HEK293 (cell line): ENCODE measurements around the gene OPCML.

Experiments
- CTCF ChIA-PET: fragments of 350-600 bp; formaldehyde crosslinking; extraction: SDS; loops from one replicate; lab custom pipeline; 2021; ENCODE audit warnings: antibody characterized with exemption; lab: Yijun Ruan, JAX
- POLR2A ChIA-PET: fragments of 300-600 bp; formaldehyde crosslinking; extraction: SDS; loops from one replicate; lab custom pipeline; 2020; ENCODE audit warnings: antibody characterized with exemption, inconsistent platforms; lab: Yijun Ruan, JAX
- H3K27ac ChIP-seq: fragments of 200-500 bp; sonication (Bioruptor generic); 2 replicates; pipeline ENCODE4 v1.5.1; 2014; ENCODE audit warnings: low read depth, low read length, control low read depth, inconsistent platforms; ENCODE audit errors: extremely low read depth
- H3K36me3 ChIP-seq, 2 experiments: fragments of 200-500 bp in 1 of 2; sonication (Bioruptor generic) in 1 of 2; 1 replicate in 1 of 2; 2 replicates in 1 of 2; pipeline ENCODE4 v1.5.1; 2014 to 2017; ENCODE audit warnings: inconsistent platforms in 2 of 2, low read length in 2 of 2; ENCODE audit not compliant: control insufficient read depth in 2 of 2, insufficient read depth in 1 of 2
- H3K4me1 ChIP-seq: fragments of 200-500 bp; sonication (Bioruptor generic); 2 replicates; pipeline ENCODE4 v1.5.1; 2014; ENCODE audit warnings: mild to moderate bottlenecking, low read length, inconsistent platforms; ENCODE audit not compliant: control insufficient read depth, insufficient read depth
- H3K4me3 ChIP-seq: 2 replicates; pipeline ENCODE4 v1.5.1; 2011; ENCODE audit warnings: low read depth, mild to moderate bottlenecking, control low read depth, low read length, moderate library complexity
- H3K9me3 ChIP-seq: fragments of 200-500 bp; sonication (Bioruptor generic); 2 replicates; pipeline ENCODE4 v1.5.1; 2014; ENCODE audit warnings: low read depth, low read length, inconsistent platforms; ENCODE audit not compliant: control insufficient read depth, insufficient read depth
- GLI2 ChIP-seq: fragments of 450-650 bp; formaldehyde crosslinking; IDR thresholded peaks from 2 replicates; pipeline ENCODE4; 2017; ENCODE audit warnings: missing biosample characterization, missing genetic modification characterization, low read depth, borderline replicate concordance
- GLIS2 ChIP-seq: fragments of 450-650 bp; formaldehyde crosslinking; IDR thresholded peaks from 2 replicates; pipeline ENCODE4 v1.5.1; 2016; ENCODE audit warnings: missing biosample characterization, missing genetic modification characterization
- RBAK ChIP-seq: fragments of 450-650 bp; formaldehyde crosslinking; IDR thresholded peaks from 2 replicates; pipeline ENCODE4 v1.5.1; 2016; ENCODE audit warnings: missing biosample characterization, missing genetic modification characterization
- SP2 ChIP-seq: fragments of 450-650 bp; formaldehyde crosslinking; IDR thresholded peaks from 2 replicates; pipeline ENCODE4 v1.5.1; 2016; ENCODE audit warnings: missing biosample characterization, missing genetic modification characterization
- ZBTB17 ChIP-seq: fragments of 450-650 bp; formaldehyde crosslinking; IDR thresholded peaks from 2 replicates; pipeline ENCODE4 v1.5.1; 2016; ENCODE audit warnings: missing biosample characterization, missing genetic modification characterization
- ZNF140 ChIP-seq: fragments of 450-650 bp; formaldehyde crosslinking; IDR thresholded peaks from 2 replicates; pipeline ENCODE4 v1.5.1; 2016; ENCODE audit warnings: missing biosample characterization, missing genetic modification characterization
- ZNF157 ChIP-seq: fragments of 450-650 bp; formaldehyde crosslinking; IDR thresholded peaks from 2 replicates; pipeline ENCODE4 v1.5.1; 2016; ENCODE audit warnings: missing biosample characterization, missing genetic modification characterization
- ZNF2 ChIP-seq: fragments of 450-650 bp; formaldehyde crosslinking; IDR thresholded peaks from 2 replicates; pipeline ENCODE4 v1.5.1; 2016; ENCODE audit warnings: missing biosample characterization, missing genetic modification characterization
- ZNF239 ChIP-seq: fragments of 450-650 bp; formaldehyde crosslinking; IDR thresholded peaks from 2 replicates; pipeline ENCODE4 v1.5.1; 2016; ENCODE audit warnings: missing biosample characterization, missing genetic modification characterization
- ZNF266 ChIP-seq: fragments of 450-650 bp; formaldehyde crosslinking; IDR thresholded peaks from 2 replicates; pipeline ENCODE4 v1.5.1; 2016; ENCODE audit warnings: missing biosample characterization, missing genetic modification characterization, low read depth
- ZNF274 ChIP-seq, 2 experiments: fragments of 200-500 bp in 1 of 2; fragments of 450-650 bp in 1 of 2; sonication (Bioruptor generic) in 1 of 2; formaldehyde crosslinking in 1 of 2; IDR thresholded peaks; 2 replicates each; pipeline versions ENCODE4 v1.5.1 to v1.6.1; 2014 to 2016; ENCODE audit warnings: borderline replicate concordance in 1 of 2, inconsistent platforms in 1 of 2, low read length in 1 of 2, missing biosample characterization in 1 of 2, missing genetic modification characterization in 1 of 2
- ZNF341 ChIP-seq: fragments of 450-650 bp; formaldehyde crosslinking; IDR thresholded peaks from 2 replicates; pipeline ENCODE4; 2016; ENCODE audit warnings: low read depth, missing biosample characterization, missing genetic modification characterization
- ZNF366 ChIP-seq: fragments of 450-650 bp; formaldehyde crosslinking; conservative IDR thresholded peaks from 2 replicates; pipeline ENCODE4 v1.5.1; 2016; ENCODE audit warnings: missing biosample characterization, missing genetic modification characterization
- ZNF416 ChIP-seq: fragments of 450-650 bp; formaldehyde crosslinking; IDR thresholded peaks from 2 replicates; pipeline ENCODE4 v1.5.1; 2016; ENCODE audit warnings: missing biosample characterization, missing genetic modification characterization
- ZNF473 ChIP-seq: fragments of 450-650 bp; formaldehyde crosslinking; IDR thresholded peaks from 2 replicates; pipeline ENCODE4 v1.5.1; 2017; ENCODE audit warnings: missing biosample characterization, missing genetic modification characterization
- ZNF571 ChIP-seq: fragments of 450-650 bp; formaldehyde crosslinking; IDR thresholded peaks from 2 replicates; pipeline ENCODE4 v1.5.0; 2017; ENCODE audit warnings: missing biosample characterization, missing genetic modification characterization
- ZNF747 ChIP-seq: fragments of 450-650 bp; formaldehyde crosslinking; IDR thresholded peaks from 2 replicates; pipeline ENCODE4 v1.5.1; 2016; ENCODE audit warnings: missing biosample characterization, missing genetic modification characterization
- ZSCAN23 ChIP-seq: fragments of 450-650 bp; formaldehyde crosslinking; IDR thresholded peaks from 2 replicates; pipeline ENCODE4 v1.5.1; 2016; ENCODE audit warnings: missing biosample characterization, missing genetic modification characterization
- TF ChIP-seq, protein P1 (sequence below): fragments of 450-650 bp; formaldehyde crosslinking; IDR thresholded peaks from 2 replicates; pipeline ENCODE4 v1.5.1; 2016; ENCODE audit warnings: missing biosample characterization, missing genetic modification characterization
- TF ChIP-seq, protein P2 (sequence below): fragments of 450-650 bp; formaldehyde crosslinking; IDR thresholded peaks from 2 replicates; pipeline ENCODE4 v1.5.1; 2016; ENCODE audit warnings: missing biosample characterization, missing genetic modification characterization
- TF ChIP-seq, protein P3 (sequence below): fragments of 450-650 bp; formaldehyde crosslinking; IDR thresholded peaks from 2 replicates; pipeline ENCODE4 v1.5.1; 2017; ENCODE audit warnings: missing biosample characterization, missing genetic modification characterization
- TF ChIP-seq, protein P4 (sequence below): fragments of 450-650 bp; formaldehyde crosslinking; IDR thresholded peaks from 2 replicates; pipeline ENCODE4 v1.5.1; 2016; ENCODE audit warnings: missing biosample characterization, missing genetic modification characterization
- TF ChIP-seq, protein P5 (sequence below): fragments of 450-650 bp; formaldehyde crosslinking; IDR thresholded peaks from 2 replicates; pipeline ENCODE4 v1.5.1; 2016; ENCODE audit warnings: missing biosample characterization, missing genetic modification characterization, low read depth

The OPCML gene

DNA sequence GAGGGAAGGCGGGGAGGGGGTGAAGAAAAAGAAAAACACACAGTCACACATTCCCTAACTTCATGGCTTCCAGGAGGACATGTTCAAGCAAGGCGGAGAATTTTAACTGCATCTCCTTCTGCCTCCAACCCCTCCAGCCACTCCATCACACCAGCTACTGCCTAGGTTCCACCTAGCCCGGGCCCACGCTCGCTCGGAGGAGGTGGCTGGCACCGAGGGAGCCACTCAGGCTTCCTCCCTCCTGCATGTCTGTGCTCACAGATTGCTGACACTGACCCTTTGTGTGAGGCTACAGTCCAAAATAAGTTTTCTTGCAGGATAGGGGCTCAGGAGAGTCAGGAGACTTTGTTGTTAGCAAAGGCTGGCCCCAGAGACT is 9.4 kb upstream of the OPCML start:
- Histone ChIP-seq H3K27ac (no peak overlapping the region), H3K4me3 (no peak overlapping the region), H3K4me1 (no peaks in the 10 kb centered on the region), H3K9me3 (no peaks in the 10 kb centered on the region), H3K36me3 (no peaks in the 10 kb centered on the region)
- no peak for TF ChIP-seq ZNF571
- no peak for TF ChIP-seq ZNF274 (IDR thresholded peaks at IDR 0.05; ENCODE audit: low read length)
- TF ChIP-seq ZNF274 (tag by site-specific recombination; IDR thresholded peaks at IDR 0.05; ENCODE audit: borderline replicate concordance), result no peak
- TF ChIP-seq SP2 (tag by site-specific recombination), result no peak
- no peak for TF ChIP-seq ZBTB17
- TF ChIP-seq, protein P1, sequence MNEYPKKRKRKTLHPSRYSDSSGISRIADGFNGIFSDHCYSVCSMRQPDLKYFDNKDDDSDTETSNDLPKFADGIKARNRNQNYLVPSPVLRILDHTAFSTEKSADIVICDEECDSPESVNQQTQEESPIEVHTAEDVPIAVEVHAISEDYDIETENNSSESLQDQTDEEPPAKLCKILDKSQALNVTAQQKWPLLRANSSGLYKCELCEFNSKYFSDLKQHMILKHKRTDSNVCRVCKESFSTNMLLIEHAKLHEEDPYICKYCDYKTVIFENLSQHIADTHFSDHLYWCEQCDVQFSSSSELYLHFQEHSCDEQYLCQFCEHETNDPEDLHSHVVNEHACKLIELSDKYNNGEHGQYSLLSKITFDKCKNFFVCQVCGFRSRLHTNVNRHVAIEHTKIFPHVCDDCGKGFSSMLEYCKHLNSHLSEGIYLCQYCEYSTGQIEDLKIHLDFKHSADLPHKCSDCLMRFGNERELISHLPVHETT (tag by site-specific recombination), result no peak
- no peak for TF ChIP-seq ZNF341 (tag by site-specific recombination)
- ChIA-PET CTCF (interaction anchor here (0.7 kb wide), 1 partner anchor 11 kb away, joined by 4 read pairs; no protein-coding TSS in a partner anchor), POLR2A (no interaction called here)

DNA sequence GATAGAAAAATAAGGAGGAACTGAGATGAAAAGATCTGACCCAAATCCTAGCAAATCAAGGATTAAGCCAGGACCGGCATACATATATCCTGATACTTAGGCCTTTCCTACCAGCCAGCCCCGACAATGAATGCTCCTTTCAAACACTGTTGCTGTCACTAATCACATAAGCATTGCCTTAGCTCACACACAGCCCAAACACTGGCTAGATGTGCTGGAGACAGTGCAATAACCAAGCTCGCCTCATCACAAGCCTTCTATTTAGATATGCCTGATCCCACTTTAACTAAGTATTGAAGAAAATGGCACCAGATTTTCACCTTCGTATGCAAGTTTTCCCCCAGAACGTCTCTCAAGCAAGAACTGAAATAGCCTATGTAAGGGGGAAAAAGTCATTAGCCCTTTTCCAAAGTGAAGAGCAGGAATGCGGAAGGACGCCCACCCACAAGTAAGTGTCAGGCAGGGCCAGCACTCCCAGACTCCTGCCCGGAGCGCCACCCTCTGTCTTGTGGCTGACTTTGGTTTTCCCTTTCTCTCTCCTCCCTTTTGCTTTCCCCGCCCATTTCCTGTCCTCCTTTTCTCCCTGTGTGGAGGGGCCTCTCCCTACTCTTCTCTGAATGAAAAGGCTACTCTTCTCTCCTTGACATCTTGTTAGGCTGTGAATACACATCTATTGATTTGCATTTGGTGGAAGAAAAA is 8.9 kb upstream of the OPCML start:
- Histone ChIP-seq H3K36me3 (no peaks in the 10 kb centered on the region), H3K9me3 (no peaks in the 10 kb centered on the region), H3K4me3 (no peak overlapping the region), H3K4me1 (no peaks in the 10 kb centered on the region), H3K27ac (no peak overlapping the region)
- ChIA-PET POLR2A (no interaction called here), CTCF (interaction anchor here (0.5 to 0.7 kb wide), 2 partner anchors 12 to 81 kb away, joined by 3 to 4 read pairs; no protein-coding TSS in a partner anchor)
- no peak for TF ChIP-seq ZNF366 (tag by site-specific recombination)
- TF ChIP-seq ZNF473 (tag by site-specific recombination), result no peak
- no peak for TF ChIP-seq ZNF140 (tag by site-specific recombination)
- TF ChIP-seq, protein P2, sequence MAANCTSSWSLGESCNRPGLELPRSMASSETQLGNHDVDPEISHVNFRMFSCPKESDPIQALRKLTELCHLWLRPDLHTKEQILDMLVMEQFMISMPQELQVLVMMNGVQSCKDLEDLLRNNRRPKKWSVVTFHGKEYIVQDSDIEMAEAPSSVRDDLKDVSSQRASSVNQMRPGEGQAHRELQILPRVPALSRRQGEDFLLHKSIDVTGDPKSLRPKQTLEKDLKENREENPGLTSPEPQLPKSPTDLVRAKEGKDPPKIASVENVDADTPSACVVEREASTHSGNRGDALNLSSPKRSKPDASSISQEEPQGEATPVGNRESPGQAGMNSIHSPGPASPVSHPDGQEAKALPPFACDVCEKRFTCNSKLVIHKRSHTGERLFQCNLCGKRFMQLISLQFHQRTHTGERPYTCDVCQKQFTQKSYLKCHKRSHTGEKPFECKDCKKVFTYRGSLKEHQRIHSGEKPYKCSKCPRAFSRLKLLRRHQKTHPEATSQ (tag by site-specific recombination), result no peak
- TF ChIP-seq RBAK (tag by site-specific recombination), result no peak
- no peak for TF ChIP-seq GLIS2 (tag by site-specific recombination)
- TF ChIP-seq ZNF157, result no peak
- no peak for TF ChIP-seq ZNF747 (tag by site-specific recombination)
- no peak for TF ChIP-seq ZNF266 (tag by site-specific recombination)
- TF ChIP-seq, protein P3, sequence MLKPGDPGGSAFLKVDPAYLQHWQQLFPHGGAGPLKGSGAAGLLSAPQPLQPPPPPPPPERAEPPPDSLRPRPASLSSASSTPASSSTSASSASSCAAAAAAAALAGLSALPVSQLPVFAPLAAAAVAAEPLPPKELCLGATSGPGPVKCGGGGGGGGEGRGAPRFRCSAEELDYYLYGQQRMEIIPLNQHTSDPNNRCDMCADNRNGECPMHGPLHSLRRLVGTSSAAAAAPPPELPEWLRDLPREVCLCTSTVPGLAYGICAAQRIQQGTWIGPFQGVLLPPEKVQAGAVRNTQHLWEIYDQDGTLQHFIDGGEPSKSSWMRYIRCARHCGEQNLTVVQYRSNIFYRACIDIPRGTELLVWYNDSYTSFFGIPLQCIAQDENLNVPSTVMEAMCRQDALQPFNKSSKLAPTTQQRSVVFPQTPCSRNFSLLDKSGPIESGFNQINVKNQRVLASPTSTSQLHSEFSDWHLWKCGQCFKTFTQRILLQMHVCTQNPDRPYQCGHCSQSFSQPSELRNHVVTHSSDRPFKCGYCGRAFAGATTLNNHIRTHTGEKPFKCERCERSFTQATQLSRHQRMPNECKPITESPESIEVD (tag by site-specific recombination), result no peak
- TF ChIP-seq ZNF239 (tag by site-specific recombination), result no peak

DNA sequence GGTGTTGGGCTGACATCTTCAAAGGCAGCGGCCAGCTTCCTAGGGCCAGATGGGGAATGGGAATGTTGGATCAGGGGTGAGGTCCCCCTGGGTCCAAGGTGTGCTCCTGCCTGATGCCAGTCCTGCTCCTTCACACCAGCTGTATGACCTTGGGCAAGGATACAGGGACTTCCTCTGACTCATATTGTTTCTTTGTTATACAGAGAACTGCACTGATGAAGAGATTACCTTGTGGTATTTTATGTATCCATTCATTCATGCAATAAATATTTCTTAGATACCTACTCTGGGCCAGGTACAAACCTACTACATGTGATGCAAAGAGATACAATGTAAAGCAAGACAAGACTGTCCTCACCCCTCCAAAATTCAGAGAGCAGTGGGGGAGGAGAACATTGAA is 3.9 kb upstream of the OPCML start:
- no peak overlapping the region for H3K27ac ChIP-seq
- no peaks in the 10 kb centered on the region for H3K36me3 ChIP-seq
- CTCF ChIA-PET, result interaction anchor here (1.1 kb wide), 1 partner anchor 285 kb away, joined by 5 read pairs; no protein-coding TSS in a partner anchor
- H3K4me3 ChIP-seq, result no peak overlapping the region
- no peaks in the 10 kb centered on the region for H3K9me3 ChIP-seq
- POLR2A ChIA-PET, result no interaction called here
- no peaks in the 10 kb centered on the region for H3K4me1 ChIP-seq
- TF ChIP-seq, protein P4, sequence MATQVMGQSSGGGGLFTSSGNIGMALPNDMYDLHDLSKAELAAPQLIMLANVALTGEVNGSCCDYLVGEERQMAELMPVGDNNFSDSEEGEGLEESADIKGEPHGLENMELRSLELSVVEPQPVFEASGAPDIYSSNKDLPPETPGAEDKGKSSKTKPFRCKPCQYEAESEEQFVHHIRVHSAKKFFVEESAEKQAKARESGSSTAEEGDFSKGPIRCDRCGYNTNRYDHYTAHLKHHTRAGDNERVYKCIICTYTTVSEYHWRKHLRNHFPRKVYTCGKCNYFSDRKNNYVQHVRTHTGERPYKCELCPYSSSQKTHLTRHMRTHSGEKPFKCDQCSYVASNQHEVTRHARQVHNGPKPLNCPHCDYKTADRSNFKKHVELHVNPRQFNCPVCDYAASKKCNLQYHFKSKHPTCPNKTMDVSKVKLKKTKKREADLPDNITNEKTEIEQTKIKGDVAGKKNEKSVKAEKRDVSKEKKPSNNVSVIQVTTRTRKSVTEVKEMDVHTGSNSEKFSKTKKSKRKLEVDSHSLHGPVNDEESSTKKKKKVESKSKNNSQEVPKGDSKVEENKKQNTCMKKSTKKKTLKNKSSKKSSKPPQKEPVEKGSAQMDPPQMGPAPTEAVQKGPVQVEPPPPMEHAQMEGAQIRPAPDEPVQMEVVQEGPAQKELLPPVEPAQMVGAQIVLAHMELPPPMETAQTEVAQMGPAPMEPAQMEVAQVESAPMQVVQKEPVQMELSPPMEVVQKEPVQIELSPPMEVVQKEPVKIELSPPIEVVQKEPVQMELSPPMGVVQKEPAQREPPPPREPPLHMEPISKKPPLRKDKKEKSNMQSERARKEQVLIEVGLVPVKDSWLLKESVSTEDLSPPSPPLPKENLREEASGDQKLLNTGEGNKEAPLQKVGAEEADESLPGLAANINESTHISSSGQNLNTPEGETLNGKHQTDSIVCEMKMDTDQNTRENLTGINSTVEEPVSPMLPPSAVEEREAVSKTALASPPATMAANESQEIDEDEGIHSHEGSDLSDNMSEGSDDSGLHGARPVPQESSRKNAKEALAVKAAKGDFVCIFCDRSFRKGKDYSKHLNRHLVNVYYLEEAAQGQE (tag by site-specific recombination), result no peak
- TF ChIP-seq ZSCAN23, result no peak
- TF ChIP-seq GLI2 (tag by site-specific recombination), result no peak
- TF ChIP-seq, protein P5, sequence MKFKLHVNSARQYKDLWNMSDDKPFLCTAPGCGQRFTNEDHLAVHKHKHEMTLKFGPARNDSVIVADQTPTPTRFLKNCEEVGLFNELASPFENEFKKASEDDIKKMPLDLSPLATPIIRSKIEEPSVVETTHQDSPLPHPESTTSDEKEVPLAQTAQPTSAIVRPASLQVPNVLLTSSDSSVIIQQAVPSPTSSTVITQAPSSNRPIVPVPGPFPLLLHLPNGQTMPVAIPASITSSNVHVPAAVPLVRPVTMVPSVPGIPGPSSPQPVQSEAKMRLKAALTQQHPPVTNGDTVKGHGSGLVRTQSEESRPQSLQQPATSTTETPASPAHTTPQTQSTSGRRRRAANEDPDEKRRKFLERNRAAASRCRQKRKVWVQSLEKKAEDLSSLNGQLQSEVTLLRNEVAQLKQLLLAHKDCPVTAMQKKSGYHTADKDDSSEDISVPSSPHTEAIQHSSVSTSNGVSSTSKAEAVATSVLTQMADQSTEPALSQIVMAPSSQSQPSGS (tag by site-specific recombination), result no peak
- no peak for TF ChIP-seq ZNF2
- no peak for TF ChIP-seq ZNF416 (tag by site-specific recombination)
